ENCODE data around the gene PTPN20. TPM values are rescaled to one million over a fixed set of nuclear protein-coding genes. Genes with fewer than 3 reads are reported as not detected.

The PTPN20 gene
- total and polyA plus RNA-seq, 10 donors = 0.39 to 13.9 (median 2.8) TPM

DNA sequence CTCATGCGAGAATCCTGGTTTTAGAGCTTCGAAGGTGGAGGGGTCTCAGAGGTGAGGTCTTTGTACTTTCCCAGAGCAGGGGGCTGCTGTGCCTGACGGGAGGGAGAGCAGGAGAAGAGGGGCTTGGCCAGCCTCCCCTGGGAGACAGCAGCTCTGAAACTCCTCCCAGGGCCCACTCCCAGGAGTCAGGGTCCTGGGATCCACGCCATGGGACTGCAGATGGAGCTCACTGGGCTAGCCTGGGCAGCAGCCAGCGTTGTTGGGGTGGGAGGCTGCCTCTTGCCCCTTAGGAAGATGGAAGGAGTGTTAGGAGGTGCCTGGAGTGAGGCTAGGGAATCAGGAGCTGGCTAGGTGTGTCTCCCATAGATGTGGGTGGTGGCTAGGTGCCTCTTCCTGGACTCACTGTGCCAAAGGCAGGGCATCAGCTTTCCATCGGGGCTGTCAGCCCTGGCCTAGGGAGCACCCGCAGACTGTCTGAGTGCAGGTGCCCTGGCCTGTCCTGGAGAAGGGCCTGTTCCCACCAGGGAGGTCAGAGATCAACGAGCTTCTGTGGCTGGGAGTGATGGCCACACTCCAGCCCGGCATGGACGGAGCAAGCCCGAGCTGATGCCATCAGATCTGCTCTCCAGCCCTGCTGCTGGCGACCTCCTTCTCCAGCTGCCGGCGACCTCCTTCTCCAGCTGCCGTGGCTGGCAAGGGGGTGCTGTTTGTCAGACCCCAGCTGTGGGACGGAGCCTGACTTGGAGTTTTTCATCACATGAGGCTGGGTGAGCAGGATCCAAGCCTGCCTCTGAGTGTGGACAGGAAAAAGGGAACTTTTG, 111.3 kb downstream of the PTPN20 start:
- H3K4me3 ChIP-seq = no peak overlapping the region
- TF ChIP-seq, protein P1, sequence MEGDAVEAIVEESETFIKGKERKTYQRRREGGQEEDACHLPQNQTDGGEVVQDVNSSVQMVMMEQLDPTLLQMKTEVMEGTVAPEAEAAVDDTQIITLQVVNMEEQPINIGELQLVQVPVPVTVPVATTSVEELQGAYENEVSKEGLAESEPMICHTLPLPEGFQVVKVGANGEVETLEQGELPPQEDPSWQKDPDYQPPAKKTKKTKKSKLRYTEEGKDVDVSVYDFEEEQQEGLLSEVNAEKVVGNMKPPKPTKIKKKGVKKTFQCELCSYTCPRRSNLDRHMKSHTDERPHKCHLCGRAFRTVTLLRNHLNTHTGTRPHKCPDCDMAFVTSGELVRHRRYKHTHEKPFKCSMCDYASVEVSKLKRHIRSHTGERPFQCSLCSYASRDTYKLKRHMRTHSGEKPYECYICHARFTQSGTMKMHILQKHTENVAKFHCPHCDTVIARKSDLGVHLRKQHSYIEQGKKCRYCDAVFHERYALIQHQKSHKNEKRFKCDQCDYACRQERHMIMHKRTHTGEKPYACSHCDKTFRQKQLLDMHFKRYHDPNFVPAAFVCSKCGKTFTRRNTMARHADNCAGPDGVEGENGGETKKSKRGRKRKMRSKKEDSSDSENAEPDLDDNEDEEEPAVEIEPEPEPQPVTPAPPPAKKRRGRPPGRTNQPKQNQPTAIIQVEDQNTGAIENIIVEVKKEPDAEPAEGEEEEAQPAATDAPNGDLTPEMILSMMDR (IDR thresholded peaks at IDR 0.05 in 8 of 11, conservative IDR thresholded peaks at IDR 0.05 in 3 of 11) = no peak
- TF ChIP-seq POLR2A (IDR thresholded peaks at IDR 0.05) (no peak), POLR2AphosphoS5 (IDR thresholded peaks at IDR 0.05) (no peak)
- no peaks in the 10 kb centered on the region for H3K36me3 ChIP-seq
- H3K27ac ChIP-seq = no peak overlapping the region
- peaks cover 0 to 6% (median 0%) of the 10 kb centered on the region in 7 donors for H3K27me3 ChIP-seq (replicated peaks in 1 of 7)
- H3K9me3 ChIP-seq = no peaks in the 10 kb centered on the region
- no peaks in the 10 kb centered on the region for H3K4me1 ChIP-seq
- 75 to 82% (median 78%) methylated on average over 13 to 16 of the region's 16 CpGs for WGBS, 5 donors
- peak; percentile 68 for DNase-seq
- intact Hi-C loops (cut with DNase I; ENCODE audit: low total_unique reads) = no loop called here

DNA sequence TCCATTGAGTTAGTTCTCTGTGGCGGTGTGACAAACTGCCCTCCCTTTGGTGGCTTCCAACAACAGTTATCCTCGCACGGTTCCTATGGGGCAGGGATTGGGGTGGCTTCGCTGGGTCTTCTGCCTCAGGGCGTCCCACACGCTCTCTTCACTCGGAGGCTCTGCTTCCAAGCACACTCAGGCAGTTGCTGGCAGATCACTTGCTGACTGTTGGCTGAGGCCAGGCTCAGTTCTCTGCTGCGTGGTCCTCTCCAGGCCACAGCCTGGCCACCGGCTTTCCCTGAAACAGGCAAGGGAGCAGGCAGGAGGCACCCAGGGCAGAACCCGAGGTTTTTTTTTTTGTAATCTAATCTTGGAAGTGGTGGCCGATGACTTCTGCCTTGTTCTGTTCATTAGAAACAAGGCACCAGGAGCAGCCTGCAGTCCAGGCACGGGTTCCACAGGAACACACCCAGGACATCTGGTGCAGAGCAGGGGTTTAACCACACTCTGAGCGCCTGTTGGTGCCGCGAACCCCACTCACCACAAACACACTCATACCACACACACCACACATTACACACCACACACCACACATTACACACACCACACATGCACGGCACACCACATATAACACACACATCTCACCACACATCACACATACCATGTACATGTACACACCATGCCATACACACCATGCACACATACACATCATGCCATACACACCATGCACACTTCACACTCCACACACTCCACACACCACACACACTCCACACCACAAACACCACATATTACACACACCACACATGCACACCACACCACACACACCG, 112.2 kb downstream of the PTPN20 start:
- 68 to 74% (median 74%) methylated on average over 12 to 17 of the region's 17 CpGs for WGBS, 5 donors
- Histone ChIP-seq H3K9me3 (no peaks in the 10 kb centered on the region), H3K36me3 (no peaks in the 10 kb centered on the region), H3K27me3 (replicated peaks in 1 of 7) (peaks cover 0 to 6% (median 0%) of the 10 kb centered on the region in 7 donors), H3K4me1 (no peaks in the 10 kb centered on the region), H3K27ac (no peak overlapping the region), H3K4me3 (no peak overlapping the region)
- peak; percentile 58 for DNase-seq
- intact Hi-C loops (cut with DNase I; ENCODE audit: low total_unique reads) = no loop called here
- TF ChIP-seq POLR2AphosphoS5 (IDR thresholded peaks at IDR 0.05) (no peak), POLR2A (IDR thresholded peaks at IDR 0.05) (no peak)
- TF ChIP-seq, protein P1 (IDR thresholded peaks at IDR 0.05 in 8 of 11, conservative IDR thresholded peaks at IDR 0.05 in 3 of 11) = no peak

DNA sequence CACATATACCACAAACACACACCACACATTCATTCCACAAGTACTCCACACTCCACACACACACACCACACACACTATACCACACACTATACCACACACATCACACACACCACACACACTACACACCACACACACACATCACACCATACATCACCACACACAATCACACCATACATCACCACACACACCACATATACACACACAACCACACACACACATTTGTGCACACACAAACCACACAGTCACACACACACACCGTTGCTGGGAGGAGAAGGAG, 112.8 kb downstream of the PTPN20 start:
- Histone ChIP-seq H3K36me3 (no peaks in the 10 kb centered on the region), H3K4me3 (no peak overlapping the region), H3K9me3 (no peaks in the 10 kb centered on the region), H3K27ac (no peak overlapping the region), H3K4me1 (no peaks in the 10 kb centered on the region), H3K27me3 (replicated peaks in 1 of 7) (peaks cover 0 to 6% (median 0%) of the 10 kb centered on the region in 7 donors)
- WGBS, 5 donors = 33 to 74% (median 65%) methylated on average over 1 of the region's 1 CpG
- intact Hi-C loops (cut with DNase I; ENCODE audit: low total_unique reads) = no loop called here
- TF ChIP-seq POLR2AphosphoS5 (IDR thresholded peaks at IDR 0.05) = no peak
- TF ChIP-seq, protein P1 (IDR thresholded peaks at IDR 0.05 in 8 of 11, conservative IDR thresholded peaks at IDR 0.05 in 3 of 11) = no peak
- TF ChIP-seq POLR2A (IDR thresholded peaks at IDR 0.05) = no peak
- DNase-seq = no peak
